ENCODE measurements around the gene CABYR.

Gene CABYR, protein sequence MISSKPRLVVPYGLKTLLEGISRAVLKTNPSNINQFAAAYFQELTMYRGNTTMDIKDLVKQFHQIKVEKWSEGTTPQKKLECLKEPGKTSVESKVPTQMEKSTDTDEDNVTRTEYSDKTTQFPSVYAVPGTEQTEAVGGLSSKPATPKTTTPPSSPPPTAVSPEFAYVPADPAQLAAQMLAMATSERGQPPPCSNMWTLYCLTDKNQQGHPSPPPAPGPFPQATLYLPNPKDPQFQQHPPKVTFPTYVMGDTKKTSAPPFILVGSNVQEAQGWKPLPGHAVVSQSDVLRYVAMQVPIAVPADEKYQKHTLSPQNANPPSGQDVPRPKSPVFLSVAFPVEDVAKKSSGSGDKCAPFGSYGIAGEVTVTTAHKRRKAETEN

DNA sequence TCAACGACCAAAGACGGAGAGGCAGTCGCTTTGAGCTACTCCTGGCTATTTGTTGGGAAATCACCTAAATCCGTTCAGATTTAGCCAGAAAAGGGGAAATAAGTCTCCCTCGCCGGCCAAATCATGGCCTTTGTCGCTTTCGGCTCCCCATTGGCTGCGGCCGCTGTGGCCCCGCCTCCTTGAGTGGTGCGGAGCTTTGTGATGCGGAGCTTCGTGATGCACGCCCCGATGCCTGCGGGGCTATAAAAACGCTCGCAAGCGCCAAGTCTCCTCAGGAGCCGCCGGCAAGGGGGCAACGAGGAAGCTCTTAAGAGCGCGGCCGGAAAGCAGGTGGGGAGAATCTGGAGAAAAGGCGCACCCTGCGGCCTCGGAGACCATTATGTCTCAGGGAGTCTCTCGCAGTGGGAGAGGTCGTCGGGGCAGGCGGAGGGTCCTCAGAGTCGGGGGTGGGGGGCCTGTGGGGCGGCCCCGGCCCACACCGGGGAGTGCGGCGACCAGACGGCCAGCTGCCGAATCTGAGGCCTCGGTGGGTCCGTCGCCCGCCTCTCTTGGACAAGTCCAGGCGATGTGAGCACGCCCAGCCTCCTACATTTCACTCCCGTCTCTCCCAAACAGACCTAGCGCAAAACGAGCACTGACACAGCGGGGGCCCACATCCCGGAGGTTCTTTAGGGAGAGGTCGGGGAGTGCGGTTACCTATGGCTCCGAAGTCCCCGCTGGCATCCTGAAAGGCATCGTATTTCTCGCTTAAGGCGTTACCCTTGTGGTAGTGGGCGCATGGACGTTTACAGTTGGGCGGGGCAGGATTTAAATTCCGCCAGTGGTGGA, at the start of gene CABYR:
Gene CABYR (plus strand): TSS at position 274 of the 828 bp plus-strand sequence. CDS start 4,053 bp downstream, outside the sequence.
- DNase-seq (ENCODE audit: low read depth in 2 of 2) = peak; percentile 74

DNA sequence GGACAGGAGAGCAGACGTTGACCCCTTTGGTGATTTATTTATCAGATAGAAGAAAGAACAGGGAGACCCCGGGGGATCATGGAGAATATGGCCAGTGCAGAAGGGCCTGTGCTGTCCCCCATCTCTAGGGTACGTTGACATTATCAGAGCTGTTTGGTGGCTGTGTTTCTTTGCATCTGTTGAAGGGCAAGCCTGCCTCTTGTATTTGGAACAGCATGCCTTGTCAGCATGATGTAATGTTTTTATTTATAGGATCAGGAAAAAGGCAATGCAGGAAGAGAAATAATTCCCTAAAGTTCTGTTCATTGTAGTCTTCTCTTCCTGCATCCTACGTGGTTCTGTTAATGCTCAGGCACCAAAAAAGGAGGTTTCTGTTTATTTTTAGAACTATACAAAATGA, 49.8 kb upstream of the CABYR start:
- no peak for DNase-seq (ENCODE audit: low read depth in 2 of 2)

DNA sequence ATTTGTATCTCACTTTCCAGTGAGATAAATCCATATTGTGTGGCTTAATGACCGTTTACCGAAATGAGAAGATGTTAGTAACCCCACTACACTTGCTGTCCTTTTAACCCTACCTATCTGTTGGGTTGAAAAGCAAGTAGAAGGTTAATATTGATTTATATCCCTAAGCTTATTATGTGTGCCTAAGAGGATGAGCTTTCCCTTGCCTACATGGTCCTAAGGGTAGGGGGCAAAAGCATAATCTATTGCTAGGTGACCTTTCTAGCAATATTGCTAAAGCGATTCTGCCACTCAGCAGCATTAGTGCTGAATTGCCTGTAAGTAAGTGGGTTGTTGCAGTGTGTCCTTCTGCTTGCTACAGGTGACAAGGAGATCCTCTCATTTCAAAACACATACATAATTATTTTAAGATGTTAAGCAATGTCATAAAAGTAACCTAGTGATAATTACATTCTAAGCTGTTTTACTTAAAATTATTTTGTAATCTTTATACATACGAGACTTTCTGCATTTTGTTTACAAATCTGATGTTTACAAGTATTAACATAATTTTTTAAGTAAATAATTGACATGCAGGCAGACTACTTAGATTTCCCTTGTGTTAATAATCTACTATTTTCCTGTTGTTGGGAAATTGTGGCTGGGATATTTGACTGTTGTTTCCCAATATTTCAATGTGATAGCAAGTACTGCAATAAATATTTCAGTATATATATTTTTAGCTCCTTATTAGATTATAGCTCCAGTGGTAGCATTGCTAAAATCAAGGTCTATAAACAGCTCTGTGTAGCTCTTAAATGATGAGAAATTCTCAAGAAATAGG, 49.1 kb upstream of the CABYR start:
- no peak for DNase-seq (ENCODE audit: low read depth in 2 of 2)

DNA sequence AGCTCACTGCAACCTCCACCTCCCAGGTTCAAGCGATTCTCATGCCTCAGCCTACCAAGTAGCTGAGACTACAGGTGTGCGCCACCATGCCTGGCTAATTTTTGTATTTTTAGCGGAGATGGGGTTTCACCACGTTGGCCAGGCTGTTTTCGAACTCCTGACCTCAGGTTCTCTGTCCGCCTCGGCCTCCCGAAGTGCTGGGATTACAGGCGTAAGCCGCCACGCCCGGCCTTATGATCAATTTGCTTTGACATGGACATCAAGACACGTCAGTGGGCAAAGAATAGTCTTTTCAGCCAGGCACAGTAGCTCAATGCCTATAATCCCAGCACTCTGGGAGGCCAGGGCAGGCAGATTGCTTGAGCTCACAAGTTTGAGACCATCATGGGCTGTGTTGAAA, 48.0 kb upstream of the CABYR start:
- no peak for DNase-seq (ENCODE audit: low read depth in 2 of 2)

DNA sequence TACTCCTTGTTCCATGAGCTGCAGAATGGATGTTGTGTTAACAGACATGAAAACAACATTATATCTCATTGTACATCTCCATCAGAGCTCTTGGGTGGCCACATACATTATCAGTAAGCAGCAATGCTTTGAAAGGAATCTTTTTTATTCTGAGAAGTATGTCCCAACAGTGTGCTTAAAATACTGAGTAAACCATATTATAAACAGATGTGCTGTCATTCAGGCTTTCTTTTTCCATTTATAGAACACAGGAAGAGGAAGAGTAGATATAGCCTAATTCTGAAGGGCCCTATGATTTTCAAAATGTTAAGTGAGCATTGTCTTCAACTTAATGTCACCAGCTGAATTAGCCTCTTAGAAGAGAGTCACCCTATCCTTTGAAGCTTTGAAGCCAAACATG, 44.3 kb upstream of the CABYR start:
- peak in 1 of 2 experiments; percentile 5 for DNase-seq (ENCODE audit: low read depth in 2 of 2)

DNA sequence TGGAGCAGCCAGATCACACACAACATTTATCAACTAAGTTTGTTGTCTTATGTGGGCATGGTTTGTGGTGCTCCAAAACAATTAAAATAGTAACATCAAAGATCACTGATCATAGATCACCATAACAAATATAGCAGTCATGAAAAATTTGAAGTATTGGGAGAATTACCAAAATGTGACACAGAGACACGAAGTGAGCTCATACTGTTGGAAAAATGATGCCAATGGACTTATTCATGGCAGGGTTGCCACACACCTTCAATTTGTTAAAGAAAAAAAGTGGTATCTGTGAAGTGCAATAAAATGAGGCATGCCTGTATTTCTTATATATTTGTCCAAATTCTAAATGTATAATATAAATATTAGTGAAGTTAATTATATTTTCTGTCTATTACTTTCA, 42.9 kb upstream of the CABYR start:
- DNase-seq (ENCODE audit: low read depth in 2 of 2) = no peak

DNA sequence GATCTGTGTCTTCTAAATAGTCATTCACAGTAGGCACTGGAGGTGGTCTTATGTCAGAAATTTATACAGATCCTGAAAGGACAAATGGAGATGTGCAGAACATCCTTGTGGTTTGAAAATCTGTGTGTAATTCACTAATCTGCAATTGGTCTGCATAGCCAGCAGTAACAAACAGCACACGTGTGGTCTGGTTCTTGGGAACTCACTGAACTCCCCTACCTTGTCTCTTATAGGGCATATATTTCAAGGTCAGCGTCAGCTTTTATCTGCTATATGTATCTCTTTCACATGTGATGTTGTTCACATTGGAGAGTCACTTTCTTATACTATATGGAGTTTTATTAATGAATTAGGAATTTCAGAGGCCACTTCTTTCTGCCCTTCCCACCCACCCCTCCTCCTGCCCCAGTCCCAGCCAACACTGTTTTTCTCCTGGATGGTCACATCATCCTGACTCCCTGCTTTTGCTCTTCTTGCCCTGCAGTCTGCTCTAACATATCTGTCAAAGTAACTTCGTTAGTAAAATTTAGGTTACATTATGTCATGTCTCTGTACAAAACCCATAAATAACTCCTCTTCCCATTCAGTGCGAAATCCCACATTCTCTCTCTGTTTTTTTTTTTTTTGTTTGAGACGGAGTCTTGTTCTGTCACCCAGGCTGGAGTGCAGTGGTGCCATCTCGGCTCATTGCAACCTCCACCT, 35.4 kb upstream of the CABYR start:
- no peak for DNase-seq (ENCODE audit: low read depth in 2 of 2)

DNA sequence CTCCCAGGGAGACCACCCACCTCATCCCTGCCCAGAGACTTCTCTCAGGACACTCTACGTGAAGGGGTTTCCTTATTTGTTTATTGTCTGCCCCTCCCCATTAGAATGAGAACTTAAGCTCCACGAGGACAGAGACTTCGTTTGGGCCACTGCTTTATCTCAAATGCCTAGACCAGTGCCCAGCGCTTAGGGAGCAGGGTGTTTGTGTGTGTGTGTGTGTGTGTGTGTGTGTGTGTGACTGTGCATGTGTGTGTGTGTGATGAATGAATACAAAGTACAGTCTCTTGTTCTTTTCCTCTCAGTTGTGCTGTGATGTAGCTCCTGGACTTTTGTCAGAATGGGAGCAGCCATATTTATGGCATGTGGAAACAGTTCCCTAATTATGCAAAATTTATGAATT, 34.4 kb upstream of the CABYR start:
- DNase-seq (ENCODE audit: low read depth in 2 of 2) = no peak

DNA sequence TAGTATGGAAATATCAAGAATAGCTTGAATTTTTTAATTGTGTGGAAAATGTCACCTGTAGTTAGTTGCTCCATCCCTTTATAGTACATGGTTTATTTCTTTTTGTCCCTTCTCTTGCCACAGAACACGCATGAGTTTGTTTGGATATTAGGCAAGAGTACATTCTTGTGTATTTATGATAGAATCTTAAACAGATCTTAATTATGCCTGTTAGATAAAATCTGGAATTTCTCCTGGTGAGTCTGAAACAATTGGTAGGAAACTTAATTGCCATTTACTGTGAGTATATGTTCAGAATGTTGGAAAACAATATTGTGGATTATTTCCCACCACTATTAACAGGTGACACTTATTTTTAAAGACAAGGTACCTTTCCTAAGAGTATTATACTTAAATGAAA, 30.2 kb upstream of the CABYR start:
- no peak for DNase-seq (ENCODE audit: low read depth in 2 of 2)

DNA sequence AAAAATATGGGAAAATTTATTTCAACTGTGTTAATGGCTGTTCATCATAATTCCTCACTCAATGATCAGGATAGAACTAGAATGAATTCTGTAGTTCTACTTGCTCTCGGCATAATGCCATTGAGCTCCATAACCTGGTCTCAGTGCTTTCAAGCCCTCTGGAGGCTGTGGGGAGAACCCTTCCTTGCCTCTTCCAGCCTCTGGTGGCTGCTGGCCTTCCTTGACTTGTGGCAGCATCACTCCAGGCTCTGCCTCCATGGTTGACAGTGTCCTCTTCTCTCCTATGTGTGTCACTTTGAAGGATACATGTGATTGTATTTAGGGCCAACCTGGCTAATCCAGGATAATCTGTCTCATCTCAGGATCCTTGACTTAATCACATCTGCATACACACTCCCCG, 26.9 kb upstream of the CABYR start:
- no peak for DNase-seq (ENCODE audit: low read depth in 2 of 2)

DNA sequence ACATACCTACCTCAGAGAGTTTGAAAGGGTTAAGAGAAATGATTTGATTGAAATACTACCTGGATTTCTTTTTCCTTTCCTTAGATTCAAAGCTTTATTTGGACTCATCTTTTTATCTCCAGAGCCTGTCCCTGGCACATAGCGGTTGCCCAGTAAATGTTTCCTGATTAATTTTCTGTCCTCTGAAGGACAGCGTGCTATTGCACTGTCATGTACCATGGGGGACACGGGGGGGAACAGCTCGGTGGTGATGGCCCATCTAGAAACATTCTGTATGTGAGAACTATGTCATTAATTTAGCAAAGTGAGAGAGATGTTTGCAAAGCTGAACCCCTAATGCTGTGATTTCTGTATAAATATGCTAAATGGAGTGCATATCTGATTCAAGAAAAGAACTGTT, 26.4 kb upstream of the CABYR start:
- DNase-seq (ENCODE audit: low read depth in 2 of 2) = no peak

DNA sequence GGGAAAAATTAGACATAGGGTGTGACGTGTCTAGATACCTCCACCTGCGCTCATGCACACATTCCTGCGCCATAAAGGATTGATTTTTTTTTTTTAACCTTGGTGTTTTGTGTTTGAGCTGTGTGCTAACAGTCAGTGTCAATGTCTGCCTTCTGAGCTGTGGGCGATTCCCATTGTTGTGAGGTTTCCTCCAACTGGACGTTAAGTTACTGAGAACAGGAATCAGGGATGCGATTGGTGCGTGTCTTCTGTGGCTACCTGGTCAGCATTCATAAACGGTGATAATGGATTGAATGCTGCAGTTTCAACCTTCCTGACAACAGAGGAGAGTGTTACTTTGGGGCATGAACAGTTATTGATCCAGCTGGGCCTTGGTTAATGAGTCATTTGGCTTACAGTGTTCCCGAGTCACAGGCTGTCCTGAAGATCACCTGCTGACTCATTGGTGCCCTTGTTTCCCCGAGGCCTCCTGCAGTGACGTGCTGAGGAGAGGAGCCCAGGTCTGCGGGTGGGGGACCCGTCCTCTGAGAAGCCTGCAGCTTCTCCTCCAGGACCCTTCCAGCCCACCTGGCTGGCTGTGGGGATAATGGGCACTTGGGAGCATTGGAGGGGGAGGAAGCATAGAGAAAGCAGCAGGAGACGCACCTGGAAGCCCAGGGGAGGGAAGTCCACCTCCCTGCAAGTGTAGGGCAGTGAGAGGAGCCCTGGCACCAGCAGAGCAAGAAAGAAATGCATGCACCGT, 25.8 kb upstream of the CABYR start:
- no peak for DNase-seq (ENCODE audit: low read depth in 2 of 2)

DNA sequence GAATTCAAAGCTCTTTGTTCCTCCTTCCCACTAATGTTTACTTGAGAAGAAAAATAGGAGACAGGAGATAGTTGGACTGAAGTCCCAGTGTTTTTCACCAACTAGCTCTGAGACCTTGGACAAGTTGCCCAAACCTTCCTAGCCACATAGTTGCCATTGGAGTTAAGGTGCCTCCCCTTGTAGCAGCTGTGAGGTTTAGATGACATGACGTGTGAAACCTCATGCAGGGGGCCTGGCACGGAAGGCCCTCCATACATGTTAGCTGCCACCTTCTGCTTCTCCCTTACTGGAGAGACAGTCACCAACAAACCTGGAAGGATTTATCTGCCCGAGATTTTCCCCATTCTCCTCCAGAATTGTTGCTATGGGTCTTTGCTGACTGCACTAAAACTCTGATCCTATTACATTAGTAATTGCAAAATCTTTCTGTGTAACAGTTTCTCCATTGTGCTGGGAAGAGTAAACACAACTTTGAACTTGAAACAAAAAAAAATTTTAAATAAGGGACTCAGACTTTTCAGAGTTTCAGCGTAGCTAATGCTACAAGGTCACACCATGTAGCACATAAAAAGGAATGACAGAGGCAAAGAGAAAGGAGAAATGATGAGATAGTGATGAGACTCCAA, 23.8 kb upstream of the CABYR start:
- DNase-seq (ENCODE audit: low read depth in 2 of 2) = no peak

DNA sequence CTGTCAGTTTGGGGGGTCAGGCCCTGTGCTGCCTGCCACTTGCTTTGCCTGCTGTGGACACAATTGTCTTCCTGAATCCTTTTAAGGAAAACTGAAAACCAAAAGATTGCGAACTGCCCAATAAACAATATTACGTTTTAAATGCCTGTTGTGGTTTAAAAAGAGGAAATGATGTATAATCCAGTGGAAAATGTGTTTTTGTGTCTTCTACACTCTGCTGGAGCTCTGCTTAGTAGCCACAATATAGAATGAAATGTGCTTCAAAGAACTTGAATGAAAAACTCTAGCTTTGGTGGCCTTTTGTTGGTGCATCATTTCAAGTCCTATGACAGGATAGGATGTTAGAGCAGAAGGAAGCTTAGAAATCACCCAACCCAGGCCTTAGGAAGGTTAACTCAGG, 23.2 kb upstream of the CABYR start:
- no peak for DNase-seq (ENCODE audit: low read depth in 2 of 2)

DNA sequence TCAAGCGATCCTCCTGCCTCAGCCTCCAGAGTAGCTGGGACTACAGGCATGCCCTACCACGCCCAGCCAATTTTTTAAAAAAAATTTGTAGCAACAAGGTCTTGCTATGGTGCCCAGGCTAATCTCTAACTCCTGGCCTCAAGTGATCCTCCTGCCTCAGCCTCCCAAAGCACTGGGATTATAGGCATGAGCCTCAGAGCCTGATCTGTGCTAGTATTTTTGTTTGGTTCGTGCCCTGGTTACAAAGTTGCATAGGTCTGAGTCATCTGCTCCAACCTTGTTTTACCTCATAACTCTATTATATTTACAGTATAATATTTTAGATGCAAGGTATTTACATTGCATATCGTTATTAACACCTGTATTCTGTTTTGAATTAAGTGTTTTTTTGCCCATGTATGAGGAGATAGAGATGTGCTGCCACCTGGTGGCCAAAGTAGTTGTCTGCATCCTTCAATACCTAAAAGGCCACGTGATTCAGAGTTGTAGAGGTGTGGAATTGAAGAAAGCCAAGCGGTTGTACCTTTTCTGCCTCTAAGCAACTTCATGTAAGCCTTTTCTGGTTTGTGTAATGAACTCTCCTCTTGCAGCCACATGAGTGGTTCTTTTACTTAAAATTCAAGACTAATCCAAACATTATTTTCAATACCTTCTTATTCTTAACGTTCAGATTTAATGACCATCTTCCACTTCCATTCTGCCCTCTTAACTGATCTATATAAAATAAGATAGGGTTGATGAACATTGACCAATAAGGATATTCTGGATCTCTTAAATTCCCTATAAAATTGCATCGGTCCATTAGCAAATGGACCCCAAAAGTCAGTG, 19.9 kb upstream of the CABYR start:
- DNase-seq (ENCODE audit: low read depth in 2 of 2) = peak in 1 of 2 experiments; percentile 24

DNA sequence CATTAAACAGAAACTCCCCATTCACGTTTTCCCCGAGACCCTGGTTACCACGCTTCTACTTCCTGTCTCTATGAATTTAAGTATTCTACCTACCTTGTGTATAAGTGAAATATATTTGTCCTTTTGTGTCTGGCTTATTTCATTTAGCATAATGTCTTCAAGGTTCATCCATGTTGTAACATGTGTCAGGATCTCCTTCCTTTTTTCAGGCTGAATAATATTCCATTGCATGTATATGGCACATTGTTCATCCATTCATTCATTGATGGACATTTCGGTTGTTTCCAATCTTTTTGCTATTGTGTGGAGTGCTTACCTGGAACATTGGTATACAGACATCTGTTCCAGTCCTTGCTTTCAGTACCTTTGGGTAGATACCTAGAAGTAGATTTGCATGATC, 18.2 kb upstream of the CABYR start:
- no peak for DNase-seq (ENCODE audit: low read depth in 2 of 2)

DNA sequence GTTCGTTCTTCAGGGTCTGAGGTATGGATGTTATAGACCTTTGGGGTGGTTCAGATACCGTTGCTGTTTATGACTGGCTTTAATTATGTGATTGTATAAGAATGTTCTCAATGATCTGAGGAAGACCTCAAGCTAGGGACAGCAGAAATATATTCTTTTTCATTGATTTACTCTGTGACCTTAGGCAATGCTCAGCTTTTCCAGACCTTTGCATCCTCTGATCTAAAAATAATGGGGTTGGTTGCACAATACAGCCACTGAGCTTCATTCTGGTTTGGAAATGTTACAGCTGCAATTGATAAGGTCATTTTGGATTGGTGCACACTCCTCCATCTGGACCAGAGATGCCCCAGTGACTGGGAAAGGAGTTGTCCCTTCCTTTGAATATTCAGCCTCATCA, 17.2 kb upstream of the CABYR start:
- no peak for DNase-seq (ENCODE audit: low read depth in 2 of 2)

DNA sequence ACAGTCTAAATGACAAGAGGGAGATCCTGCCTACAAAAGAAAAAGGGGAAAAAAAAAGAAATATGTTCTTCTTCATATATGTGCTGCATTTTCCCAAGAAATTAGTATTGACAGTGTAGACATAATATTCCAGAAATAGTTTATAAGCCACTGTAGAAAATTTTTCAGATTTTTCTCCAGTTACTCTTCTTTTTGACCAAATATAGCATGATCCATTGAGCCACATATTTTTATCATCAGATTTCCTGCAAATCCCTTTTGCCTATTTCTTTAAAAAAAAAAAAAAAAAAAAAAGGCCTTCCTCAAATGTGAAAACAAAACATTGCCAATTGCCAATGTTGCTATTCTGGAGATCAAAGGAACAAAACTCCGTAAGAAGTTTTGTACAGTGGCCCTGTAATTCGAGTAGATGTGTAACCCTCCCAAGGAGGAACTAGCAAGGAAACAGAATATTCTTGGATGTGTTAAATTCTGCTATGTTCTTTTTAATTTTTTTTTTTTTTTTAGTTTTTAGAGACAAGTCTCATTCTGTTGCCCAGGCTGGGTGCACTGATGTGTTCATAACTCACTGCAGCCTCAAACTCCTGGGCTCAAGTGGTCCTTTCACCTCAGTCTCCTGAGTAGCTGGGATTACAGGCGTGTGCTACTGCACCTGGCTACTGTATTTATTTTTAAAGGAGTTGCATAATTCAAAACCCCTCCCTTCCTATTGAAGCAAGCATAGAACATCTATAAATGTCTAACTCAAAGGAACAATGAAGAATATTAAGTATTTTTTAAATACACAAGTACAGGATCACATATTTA, 12.5 kb upstream of the CABYR start:
- peak; percentile 35 to 50 for DNase-seq (ENCODE audit: low read depth in 2 of 2)

DNA sequence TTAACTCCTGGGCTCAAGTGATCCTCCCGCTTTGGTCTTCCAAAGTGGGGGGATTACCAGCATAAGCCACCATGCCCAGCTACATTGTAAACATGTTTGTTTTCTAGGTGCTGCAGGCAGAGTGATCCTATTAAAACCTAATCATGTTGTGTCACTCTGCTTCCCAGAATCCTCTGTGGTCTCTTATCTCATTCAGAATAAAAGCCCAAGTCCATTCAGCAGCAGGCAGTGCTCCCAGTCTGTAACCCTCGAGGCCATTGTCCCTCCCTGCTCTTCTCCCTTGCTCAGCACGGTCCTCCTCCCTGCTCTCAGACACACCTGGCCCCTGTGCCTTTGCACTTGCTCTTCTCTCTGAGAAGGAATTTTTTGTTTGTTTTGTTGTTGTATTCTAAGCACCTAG, 11.1 kb upstream of the CABYR start:
- DNase-seq (ENCODE audit: low read depth in 2 of 2) = no peak

Measured in fibroblast of skin of left biceps (primary cell).